OCI-LY3 (cell line): ENCODE measurements around the gene TMED5.

Experiments
- H2AFZ ChIP-seq: fragments of 200-600, 300-600 bp; shearing (Covaris generic); 2 replicates; pipeline ENCODE4 v1.6.0; 2014; ENCODE audit warnings: antibody characterized with exemption, low read depth, low read length
- H3K27ac ChIP-seq: fragments of 200-600, 300-600 bp; sonication (generic); 2 replicates; pipeline ENCODE4 v1.5.1; 2014; ENCODE audit warnings: mild to moderate bottlenecking, low read length, moderate library complexity, mixed read lengths
- H3K27me3 ChIP-seq: fragments of 200-600, 300-600 bp; sonication (generic); 2 replicates; pipeline ENCODE4 v1.6.1; 2014; ENCODE audit warnings: low read depth, low read length, mixed read lengths
- H3K36me3 ChIP-seq: fragments of 200-600, 300-600 bp; sonication (generic); replicated peaks from 2 replicates; pipeline ENCODE3; 2014; ENCODE audit warnings: low read depth, low read length, mixed read lengths
- H3K4me1 ChIP-seq: fragments of 300-600, 200-600 bp; sonication (generic); 2 replicates; pipeline ENCODE4 v1.6.1; 2014; ENCODE audit warnings: low read length, mixed read lengths
- H3K4me2 ChIP-seq: fragments of 200-600, 300-600 bp; sonication (generic); 2 replicates; pipeline ENCODE4 v1.6.1; 2014; ENCODE audit warnings: low read length, mixed read lengths
- H3K4me3 ChIP-seq: fragments of 300-600, 200-600 bp; sonication (generic); 2 replicates; pipeline ENCODE4 v1.5.1; 2014; ENCODE audit warnings: antibody characterized with exemption, mild to moderate bottlenecking, low read length, moderate library complexity
- H3K79me2 ChIP-seq: fragments of 300-600, 200-600 bp; shearing (Covaris generic); 2 replicates; pipeline ENCODE4 v1.6.1; 2014; ENCODE audit warnings: mild to moderate bottlenecking, low read length, mixed read lengths
- H3K9ac ChIP-seq: fragments of 300-600, 200-600 bp; shearing (Covaris generic); 2 replicates; pipeline ENCODE4 v1.6.0; 2014; ENCODE audit warnings: mild to moderate bottlenecking, low read length, moderate library complexity
- H3K9me3 ChIP-seq: fragments of 200-600, 300-600 bp; shearing (Covaris generic); 2 replicates; pipeline ENCODE4 v1.6.1; 2014; ENCODE audit warnings: low read length, mixed read lengths; ENCODE audit not compliant: insufficient read depth
- H4K20me1 ChIP-seq: fragments of 200-600, 300-600 bp; sonication (generic); 2 replicates; pipeline ENCODE4 v1.6.1; 2016; ENCODE audit warnings: low read length, mixed read lengths; ENCODE audit not compliant: insufficient read depth
- EZH2phosphoT487 ChIP-seq: fragments of 200-600 bp; shearing (Covaris generic); IDR thresholded peaks from 2 replicates; pipeline ENCODE4 v1.6.1; 2018; ENCODE audit warnings: antibody characterized with exemption, mixed run types, low read depth
- TF ChIP-seq, protein P1 (sequence below): fragments of 200-600, 300-600 bp; sonication (generic); IDR thresholded peaks from 2 replicates; pipeline ENCODE4 v1.5.1; 2014; ENCODE audit warnings: antibody characterized with exemption, low read length, low read depth

Gene TMED5

DNA sequence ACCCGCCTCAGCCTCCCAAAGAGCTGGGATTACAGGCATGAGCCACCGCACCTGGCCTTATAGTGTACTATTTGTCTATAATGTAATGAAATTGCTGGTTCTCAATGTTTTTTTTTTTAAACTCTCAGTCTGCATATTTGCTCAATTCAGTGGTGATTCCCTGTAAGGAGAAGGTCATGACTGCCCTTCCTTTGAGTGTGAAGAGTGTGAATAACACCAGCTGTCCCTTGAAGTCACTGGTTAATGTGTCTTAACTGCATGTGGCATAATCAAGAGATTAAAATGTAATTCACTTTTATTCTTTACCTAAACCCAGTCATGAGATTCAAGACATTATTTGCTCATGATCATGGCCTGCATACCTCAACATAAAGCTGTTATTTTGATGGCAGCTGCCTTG lies 70.6 kb downstream of the TMED5 start:
- TF ChIP-seq, protein P1, sequence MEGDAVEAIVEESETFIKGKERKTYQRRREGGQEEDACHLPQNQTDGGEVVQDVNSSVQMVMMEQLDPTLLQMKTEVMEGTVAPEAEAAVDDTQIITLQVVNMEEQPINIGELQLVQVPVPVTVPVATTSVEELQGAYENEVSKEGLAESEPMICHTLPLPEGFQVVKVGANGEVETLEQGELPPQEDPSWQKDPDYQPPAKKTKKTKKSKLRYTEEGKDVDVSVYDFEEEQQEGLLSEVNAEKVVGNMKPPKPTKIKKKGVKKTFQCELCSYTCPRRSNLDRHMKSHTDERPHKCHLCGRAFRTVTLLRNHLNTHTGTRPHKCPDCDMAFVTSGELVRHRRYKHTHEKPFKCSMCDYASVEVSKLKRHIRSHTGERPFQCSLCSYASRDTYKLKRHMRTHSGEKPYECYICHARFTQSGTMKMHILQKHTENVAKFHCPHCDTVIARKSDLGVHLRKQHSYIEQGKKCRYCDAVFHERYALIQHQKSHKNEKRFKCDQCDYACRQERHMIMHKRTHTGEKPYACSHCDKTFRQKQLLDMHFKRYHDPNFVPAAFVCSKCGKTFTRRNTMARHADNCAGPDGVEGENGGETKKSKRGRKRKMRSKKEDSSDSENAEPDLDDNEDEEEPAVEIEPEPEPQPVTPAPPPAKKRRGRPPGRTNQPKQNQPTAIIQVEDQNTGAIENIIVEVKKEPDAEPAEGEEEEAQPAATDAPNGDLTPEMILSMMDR: no peak
- TF ChIP-seq EZH2phosphoT487: no peak
- no peaks in the 10 kb centered on the region for H3K4me1 ChIP-seq
- H3K9ac ChIP-seq: no peak overlapping the region
- no peak overlapping the region for H3K4me2 ChIP-seq
- peaks cover 90% of the 10 kb centered on the region for H3K79me2 ChIP-seq
- no peak overlapping the region for H3K27ac ChIP-seq
- H2AFZ ChIP-seq: no peak overlapping the region
- no peak overlapping the region for H3K4me3 ChIP-seq
- peaks cover 30% of the 10 kb centered on the region for H3K36me3 ChIP-seq
- H4K20me1 ChIP-seq: peaks cover 29% of the 10 kb centered on the region
- H3K27me3 ChIP-seq: no peaks in the 10 kb centered on the region
- no peaks in the 10 kb centered on the region for H3K9me3 ChIP-seq

DNA sequence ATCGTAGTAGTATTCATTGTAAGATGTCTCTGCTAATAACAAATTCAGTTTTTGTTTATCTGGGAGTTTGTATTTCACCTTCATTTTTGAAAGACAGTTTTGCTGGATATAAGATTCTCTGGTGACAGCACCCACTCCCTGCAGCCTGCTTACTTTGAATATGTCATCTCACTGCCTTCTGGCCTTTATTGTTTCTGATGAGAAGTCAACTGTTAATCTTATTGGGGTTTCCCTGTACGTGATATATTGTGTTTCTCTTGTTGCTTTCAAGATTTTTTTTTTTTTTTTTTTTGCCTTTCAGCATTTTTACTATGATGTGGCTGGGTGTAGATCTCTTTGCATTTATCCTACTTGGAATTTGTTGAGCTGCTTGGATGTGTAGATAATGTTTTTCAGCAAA lies 71.9 kb downstream of the TMED5 start:
- no peaks in the 10 kb centered on the region for H3K9me3 ChIP-seq
- peaks cover 94% of the 10 kb centered on the region for H3K79me2 ChIP-seq
- peaks cover 30% of the 10 kb centered on the region for H4K20me1 ChIP-seq
- no peaks in the 10 kb centered on the region for H3K4me1 ChIP-seq
- H3K36me3 ChIP-seq: peaks cover 30% of the 10 kb centered on the region
- no peak overlapping the region for H3K4me3 ChIP-seq
- H2AFZ ChIP-seq: no peak overlapping the region
- no peak overlapping the region for H3K27ac ChIP-seq
- no peak overlapping the region for H3K4me2 ChIP-seq
- no peaks in the 10 kb centered on the region for H3K27me3 ChIP-seq
- no peak overlapping the region for H3K9ac ChIP-seq
- no peak for TF ChIP-seq EZH2phosphoT487
- TF ChIP-seq, protein P1: no peak

DNA sequence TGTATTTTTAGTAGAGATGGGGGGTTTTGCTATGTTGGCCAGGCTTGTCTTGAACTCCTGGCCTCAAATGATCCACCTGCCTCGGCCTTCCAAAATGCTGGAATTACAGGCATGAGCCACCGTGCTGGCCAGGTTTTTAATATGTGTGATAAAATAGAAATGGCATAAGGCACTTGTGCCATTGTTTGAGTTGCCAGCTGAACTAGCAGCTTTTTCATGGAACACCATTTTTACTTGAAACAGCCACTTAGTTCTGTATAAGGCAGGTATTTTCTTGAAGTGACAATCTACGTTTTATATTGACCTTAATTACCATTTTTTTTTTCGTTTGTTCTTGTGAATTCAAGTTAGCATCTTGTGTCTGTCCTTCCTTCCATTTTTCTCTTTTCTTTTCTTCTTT lies 72.8 kb downstream of the TMED5 start:
- H3K9ac ChIP-seq: no peak overlapping the region
- no peak overlapping the region for H3K27ac ChIP-seq
- no peaks in the 10 kb centered on the region for H3K4me1 ChIP-seq
- H3K36me3 ChIP-seq: peaks cover 30% of the 10 kb centered on the region
- H3K79me2 ChIP-seq: peaks cover 94% of the 10 kb centered on the region
- H3K4me3 ChIP-seq: no peak overlapping the region
- no peaks in the 10 kb centered on the region for H3K9me3 ChIP-seq
- H3K27me3 ChIP-seq: no peaks in the 10 kb centered on the region
- H3K4me2 ChIP-seq: no peak overlapping the region
- peaks cover 34% of the 10 kb centered on the region for H4K20me1 ChIP-seq
- H2AFZ ChIP-seq: no peak overlapping the region
- TF ChIP-seq, protein P1: no peak
- TF ChIP-seq EZH2phosphoT487: no peak

DNA sequence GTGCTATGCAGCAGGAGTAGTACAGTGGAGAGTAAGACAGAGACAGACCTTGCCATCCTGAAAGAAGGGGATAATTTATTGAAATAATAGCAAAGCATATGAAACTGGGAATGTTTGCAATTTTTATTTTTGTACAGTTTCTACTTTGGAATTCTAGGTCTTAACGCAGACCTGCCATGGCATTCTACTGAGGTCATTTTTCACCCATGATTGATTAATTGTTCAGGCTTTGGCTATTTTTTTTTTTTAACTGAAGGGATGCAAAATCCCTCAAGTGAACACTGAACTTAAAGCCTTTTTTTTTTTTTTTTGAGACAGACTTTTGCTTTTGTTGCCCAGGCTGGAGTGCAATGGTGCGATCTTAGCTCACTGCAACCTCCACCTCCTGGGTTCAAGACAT lies 74.0 kb downstream of the TMED5 start:
- Histone ChIP-seq H3K9me3 (no peaks in the 10 kb centered on the region), H3K36me3 (peaks cover 30% of the 10 kb centered on the region)

More for the DNA sequence above, 74.0 kb downstream of the TMED5 start:
- Histone ChIP-seq H4K20me1 (peaks cover 43% of the 10 kb centered on the region), H3K4me2 (no peak overlapping the region), H3K4me1 (no peaks in the 10 kb centered on the region), H3K79me2 (peaks cover 94% of the 10 kb centered on the region), H3K4me3 (no peak overlapping the region), H3K9ac (no peak overlapping the region), H3K27me3 (no peaks in the 10 kb centered on the region), H2AFZ (no peak overlapping the region), H3K27ac (no peak overlapping the region)
- no peak for TF ChIP-seq EZH2phosphoT487
- TF ChIP-seq, protein P1: no peak
